NCI-H446 treated with DMSO at 0.1 percent for 48 hours (cell line): ENCODE results near the gene RBL2.
"Not testable (repeated sequence)": the region's sequence is repeated elsewhere in the genome, so short reads cannot be mapped to it uniquely, and the experiment has no call there.

ENCODE experiments used
- DNase-seq: peaks from one replicate; lab custom pipeline; 2025; lab: John Stamatoyannopoulos, UW

RBL2 gene, protein sequence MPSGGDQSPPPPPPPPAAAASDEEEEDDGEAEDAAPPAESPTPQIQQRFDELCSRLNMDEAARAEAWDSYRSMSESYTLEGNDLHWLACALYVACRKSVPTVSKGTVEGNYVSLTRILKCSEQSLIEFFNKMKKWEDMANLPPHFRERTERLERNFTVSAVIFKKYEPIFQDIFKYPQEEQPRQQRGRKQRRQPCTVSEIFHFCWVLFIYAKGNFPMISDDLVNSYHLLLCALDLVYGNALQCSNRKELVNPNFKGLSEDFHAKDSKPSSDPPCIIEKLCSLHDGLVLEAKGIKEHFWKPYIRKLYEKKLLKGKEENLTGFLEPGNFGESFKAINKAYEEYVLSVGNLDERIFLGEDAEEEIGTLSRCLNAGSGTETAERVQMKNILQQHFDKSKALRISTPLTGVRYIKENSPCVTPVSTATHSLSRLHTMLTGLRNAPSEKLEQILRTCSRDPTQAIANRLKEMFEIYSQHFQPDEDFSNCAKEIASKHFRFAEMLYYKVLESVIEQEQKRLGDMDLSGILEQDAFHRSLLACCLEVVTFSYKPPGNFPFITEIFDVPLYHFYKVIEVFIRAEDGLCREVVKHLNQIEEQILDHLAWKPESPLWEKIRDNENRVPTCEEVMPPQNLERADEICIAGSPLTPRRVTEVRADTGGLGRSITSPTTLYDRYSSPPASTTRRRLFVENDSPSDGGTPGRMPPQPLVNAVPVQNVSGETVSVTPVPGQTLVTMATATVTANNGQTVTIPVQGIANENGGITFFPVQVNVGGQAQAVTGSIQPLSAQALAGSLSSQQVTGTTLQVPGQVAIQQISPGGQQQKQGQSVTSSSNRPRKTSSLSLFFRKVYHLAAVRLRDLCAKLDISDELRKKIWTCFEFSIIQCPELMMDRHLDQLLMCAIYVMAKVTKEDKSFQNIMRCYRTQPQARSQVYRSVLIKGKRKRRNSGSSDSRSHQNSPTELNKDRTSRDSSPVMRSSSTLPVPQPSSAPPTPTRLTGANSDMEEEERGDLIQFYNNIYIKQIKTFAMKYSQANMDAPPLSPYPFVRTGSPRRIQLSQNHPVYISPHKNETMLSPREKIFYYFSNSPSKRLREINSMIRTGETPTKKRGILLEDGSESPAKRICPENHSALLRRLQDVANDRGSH

DNA sequence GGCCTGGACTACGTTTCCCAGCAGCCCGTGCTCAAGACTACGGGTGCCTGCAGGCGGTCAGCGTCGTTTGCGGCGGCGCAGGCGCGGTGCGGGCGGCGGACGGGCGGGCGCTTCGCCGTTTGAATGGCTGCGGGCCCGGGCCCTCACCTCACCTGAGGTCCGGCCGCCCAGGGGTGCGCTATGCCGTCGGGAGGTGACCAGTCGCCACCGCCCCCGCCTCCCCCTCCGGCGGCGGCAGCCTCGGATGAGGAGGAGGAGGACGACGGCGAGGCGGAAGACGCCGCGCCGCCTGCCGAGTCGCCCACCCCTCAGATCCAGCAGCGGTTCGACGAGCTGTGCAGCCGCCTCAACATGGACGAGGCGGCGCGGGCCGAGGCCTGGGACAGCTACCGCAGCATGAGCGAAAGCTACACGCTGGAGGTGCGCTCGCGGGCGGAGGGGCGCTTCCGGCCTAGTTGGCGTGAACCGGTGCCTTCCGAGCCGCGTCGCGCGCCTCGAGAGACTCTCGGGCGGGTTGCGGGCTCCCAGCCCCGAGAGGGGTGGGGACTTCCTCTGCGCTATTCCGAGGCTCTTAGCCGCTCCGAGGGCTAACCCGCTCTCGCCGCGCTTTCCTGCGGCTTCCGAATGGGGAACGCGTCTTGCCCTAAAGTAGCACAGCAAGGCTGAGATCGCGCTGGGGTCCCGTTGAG is at the start of gene RBL2:
TSS of gene RBL2 (plus strand) at position 95 of the 689 bp plus-strand sequence. CDS start at position 181, 86 bp downstream.
- peak; percentile 22 for DNase-seq

DNA sequence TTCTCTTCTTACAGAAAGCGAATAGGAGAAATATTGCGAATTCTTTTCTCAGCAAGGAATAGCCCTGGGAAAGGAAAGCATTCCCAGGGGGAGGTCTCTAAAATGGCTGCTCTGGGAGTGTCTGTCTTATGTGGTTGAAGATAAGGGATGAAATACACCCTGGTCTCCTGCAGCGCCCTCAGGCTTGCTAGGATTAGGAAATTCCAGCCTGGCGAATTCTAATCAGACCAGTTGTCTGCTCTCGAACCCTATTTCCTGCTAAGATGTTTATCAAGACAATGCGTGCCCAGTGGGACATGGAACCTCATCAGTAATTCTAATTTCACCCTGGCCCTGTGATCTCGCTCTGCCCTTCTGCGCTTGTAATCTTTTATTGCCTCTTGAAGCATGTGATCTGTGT is 49.7 kb upstream of the RBL2 start:
- DNase-seq: not testable (repeated sequence)

DNA sequence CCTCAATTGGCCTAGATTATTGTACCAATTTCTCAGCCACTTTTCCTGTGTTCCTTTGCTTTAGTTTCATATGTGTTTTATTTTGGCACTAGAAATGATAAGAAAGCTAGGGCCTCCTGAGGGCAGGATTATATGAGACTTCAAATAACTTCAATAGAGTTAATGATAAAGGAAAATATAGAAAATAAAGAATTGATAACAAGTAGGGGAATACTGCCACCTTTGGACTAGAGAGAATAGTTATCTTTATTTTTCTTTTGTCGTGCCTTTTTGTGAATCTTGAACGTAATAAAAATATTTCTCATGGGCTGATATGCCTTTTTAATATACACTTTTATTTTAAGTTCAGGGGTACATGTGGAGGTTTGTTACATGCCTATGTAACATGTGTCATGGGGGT is 29.3 kb upstream of the RBL2 start:
- DNase-seq: no peak

DNA sequence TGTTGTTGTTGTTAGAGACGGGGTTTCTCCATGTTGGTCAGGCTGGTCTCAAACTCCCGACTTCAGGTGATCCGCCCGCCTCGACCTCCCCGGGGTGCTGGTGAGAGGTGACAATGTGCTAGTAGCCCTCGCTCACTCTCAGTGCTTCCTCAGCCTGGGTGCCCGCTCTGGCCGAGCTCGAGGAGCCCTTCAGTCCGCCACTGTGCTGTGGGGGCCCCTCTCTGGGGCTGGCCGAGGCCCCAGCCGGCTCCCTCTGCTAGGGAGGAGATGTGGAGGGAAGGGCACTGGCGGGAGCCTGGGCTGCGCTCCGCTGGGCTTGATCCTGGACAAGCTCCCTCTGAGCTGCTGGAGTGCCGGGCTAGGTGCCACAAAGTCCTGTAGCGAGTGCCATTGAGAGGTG is 21.7 kb upstream of the RBL2 start:
- no peak for DNase-seq

DNA sequence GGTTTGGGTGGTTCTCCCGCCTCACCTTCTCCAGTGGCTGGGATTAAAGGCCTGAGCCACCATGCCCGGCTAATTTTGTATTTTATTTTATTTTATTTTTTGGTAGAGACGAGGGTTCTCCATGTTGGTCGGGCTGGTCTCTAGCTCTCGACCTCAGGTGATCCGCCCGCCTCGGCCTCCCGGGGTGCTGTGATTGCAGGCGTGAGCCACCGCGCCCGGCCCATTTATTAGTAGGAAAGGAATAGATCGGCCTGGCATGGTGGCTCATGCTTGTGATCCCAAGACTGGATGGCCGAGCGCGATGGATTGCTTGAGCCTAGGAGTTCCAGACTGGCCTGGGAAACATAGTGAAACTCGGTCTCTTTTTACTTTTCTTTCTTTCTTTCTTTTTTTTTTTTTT is 20.4 kb upstream of the RBL2 start:
- no peak for DNase-seq

DNA sequence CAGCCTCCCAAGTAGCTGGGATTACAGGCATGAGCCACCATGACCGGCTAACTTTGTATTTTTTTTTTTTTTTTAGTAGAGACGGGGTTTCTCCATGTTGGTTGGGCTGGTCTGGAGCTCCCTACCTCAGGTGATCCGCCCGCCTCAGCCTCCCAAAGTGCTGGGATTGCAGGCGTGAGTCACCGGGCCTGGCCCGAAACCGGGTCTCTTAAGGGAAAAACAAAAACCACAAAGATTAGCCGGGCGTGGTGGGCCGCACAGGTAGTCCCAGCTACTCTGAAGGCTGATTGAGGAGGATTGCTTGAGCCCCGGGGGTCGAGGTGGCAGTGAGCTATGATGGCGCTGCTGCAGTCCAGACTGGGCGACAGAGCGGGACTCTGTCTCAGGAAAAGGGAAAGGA is 19.9 kb upstream of the RBL2 start:
- DNase-seq: no peak

DNA sequence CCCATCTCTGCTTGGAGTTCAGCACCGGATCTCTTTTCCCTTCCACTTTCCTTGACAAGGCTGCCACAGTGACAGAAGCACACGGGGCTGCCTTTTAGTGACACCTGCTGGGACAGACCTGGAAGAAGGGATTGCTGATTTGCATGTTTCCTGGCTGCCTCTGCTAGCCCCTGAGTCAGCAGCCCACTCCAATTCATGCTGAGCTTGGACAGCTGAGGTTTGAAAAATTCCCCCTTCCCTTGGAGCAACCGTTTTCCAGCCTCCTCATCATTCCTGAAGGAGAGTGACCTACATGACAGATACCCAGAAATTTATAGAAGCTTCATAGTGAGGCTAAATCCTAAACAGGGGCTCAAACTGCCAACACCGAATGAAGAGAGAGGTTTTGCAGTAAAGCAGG is 18.8 kb upstream of the RBL2 start:
- no peak for DNase-seq

DNA sequence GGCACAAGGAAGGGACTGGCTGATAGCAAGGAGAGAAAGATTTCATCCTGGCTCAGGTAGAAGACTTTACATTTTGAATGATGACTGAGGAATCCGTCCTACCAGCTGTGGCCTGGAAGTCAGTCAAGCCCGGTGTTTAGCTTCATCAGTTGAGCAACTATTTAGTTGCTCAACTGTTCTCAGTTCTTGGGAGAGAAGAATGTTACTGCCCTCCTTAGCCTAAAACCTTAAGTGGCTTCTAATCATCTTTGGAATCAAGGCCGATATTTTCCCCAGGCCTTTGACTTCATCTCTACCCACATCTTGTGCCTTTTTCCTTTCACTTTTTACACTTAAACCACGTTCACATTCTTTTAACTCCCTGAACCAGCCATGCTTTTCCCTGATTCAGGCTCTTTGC is 17.3 kb upstream of the RBL2 start:
- DNase-seq: no peak

DNA sequence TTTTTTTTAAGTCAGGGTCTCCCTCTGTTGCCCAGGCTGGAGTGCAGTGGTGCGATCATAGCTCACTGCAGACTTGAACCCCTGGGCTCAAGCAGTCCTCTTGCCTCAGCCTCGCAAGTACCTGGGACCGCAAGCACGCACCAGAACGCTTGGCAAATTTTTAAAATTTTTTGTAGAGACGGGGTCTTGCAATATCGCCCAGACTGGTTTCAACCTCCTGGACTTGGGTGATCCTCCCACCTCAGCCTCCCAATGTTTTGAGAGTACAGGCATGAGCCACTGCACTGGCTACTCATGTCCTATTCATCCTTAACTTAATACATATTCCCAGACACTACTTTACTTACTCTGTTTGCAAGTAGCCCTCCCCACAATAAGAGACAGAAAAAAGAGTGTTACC is 16.3 kb upstream of the RBL2 start:
- no peak for DNase-seq

DNA sequence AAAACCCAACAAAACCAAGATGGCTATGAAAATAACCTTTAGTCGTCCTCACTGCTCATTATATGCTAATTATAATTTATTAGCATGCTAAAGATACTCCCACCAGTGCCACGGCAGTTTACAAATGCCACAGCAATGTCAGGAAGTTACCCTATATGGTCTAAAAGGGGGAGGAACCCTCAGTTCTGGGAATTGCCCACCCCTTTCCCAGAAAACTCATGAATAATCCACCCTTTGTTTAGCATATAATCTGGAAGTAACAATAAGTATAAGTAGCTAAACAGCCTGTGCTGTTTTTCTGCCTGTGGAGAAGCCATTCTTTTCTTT is 14.9 kb upstream of the RBL2 start:
- DNase-seq: not testable (repeated sequence)

DNA sequence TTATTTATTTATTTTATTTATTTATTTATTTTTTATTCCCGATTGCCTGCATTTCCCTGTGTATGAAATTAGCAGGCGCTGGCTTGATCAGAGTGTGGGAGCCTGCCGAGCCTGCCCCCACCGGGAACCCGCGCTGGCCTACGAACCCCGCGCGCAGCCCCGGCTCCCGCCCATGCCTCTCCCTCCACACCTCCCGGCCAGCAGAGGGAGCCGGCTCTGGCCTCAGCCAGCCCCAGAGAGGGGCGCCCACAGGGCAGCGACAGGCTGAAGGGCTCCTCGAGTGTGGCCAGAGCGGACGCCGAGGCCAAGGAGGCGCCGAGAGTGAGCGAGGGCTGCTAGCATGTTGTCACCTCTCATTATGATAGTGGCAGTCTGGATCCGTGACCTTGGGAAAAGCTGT is 13.0 kb upstream of the RBL2 start:
- DNase-seq: no peak

DNA sequence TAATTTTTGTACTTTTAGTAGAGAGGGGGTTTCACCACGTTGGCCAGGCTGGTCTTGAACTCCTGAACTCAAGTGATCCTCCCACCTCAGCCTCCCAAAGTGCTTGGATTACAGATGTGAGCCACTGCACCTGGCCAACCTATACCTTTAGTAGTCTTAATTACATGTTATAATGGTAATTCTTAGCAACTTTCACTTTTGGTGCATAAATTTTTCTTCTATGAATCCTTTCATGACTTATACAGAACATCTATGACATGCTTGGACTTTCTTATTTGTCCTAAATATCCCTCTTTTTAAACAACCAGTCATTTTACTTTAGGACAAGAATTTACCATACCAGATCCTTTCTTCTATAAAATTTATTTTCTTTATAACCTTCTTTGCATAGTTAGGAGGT is 10.3 kb upstream of the RBL2 start:
- DNase-seq: not testable (repeated sequence)

DNA sequence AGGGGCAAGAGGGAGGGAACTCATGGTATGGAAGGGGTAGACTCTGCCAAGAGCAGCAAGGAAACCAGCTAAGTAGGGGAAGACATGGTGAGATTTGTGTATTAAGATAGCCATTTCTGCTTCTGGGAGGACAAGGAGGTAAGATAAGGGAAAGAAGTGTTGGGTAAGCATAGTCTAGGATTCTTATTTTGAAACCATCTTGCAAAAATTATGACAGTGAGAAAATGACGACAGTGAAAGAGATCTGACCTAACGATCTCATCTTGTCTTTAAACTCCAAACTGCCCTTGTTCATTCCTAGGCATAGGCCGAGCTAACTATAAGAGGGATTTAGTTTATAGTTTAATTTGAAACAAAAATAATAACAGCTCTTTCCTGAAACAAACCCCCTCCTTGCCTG is 5.6 kb upstream of the RBL2 start:
- DNase-seq: no peak

DNA sequence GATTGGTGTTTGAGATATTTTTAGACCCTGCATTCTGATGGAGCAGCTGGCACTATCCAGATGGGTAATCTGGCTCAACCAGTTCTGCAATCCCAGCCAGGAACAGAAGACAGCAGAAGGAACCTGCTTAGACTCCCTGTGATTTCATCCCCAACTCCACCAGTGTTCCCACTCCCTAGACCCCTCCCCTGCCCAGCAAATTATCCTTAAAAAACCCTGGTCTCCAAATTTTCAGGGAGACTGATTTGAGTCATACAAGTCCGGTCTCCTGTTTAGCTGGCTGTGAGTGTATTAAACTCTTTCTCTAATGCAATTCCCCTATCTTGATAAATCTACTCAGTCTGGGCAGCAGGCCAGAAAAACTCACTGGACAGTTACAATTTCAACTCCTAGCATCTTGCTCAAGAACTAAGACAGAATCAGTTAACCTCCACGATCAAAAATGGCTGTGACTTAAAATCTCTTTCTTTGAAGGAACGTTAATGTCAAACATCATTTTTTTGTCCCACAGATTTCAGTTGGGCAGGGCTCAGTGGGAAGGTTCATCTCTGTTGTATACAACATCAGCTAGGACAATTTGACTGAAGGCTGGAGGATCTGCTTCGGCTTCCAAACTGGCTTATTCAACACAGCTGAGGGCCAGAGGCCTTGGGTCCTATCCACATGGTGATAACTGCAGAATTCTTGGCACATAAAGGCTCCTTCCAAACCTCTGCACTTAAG is 4.9 kb upstream of the RBL2 start:
- DNase-seq: no peak

DNA sequence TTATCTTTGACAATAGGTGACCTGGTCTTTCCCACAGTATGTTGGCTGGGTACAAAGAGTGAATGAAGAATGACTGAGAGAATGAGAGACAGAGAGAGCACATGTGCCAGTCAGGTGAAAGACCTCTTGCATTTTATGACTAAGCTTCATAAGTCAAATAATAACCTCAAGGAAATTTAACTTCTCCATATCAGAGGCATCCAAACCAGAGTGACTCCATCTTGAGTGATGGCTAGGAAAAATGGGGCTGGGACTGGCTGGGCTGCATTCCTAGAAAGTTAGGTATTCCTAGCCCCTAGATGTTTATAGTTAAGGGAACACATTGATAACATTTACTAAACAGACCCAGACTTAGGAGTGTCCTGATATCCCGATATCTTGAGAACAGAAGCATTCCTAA is 3.9 kb upstream of the RBL2 start:
- DNase-seq: no peak

DNA sequence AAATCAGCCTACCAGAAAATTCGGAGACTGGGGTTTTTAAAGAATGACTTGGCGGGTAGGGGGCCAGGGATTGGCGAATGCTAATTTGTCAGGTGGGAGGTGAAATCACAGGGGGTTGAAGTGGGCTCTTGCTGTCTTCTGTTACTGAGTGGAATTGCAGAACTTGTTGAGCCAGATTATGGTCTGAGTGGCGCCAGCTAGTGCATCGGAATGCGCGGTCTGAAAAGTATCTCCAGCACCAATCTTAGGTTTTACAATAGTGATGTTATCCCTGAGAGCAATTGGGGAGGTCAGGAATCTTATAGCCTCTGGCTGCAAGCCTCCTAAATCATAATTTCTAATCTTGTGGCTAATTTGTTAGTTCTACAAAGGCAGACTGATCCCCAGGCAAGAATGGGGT is 762 bp upstream of the RBL2 start:
- DNase-seq: no peak

DNA sequence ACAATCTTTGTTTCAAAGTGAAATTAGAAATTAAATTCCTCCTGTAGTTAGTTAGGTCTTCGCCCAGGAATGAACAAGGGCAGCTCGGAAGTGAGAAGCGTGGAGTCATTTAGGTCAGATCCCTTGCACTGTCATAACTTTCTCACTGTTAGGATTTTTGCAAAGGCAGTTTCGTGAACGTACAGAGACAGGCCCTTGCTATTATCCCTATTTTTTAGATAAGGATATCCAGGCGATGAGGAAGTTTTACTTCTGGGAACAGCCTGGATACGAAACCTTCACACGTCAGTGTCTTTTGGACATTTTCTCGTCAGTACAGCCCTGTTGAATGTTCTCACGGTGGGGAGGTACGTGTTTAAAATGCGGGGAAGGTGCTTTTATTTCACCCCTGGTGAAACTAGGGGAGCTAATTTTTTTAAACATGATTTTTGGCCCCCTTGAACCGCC is 318 bp upstream of the RBL2 start:
- DNase-seq: no peak

DNA sequence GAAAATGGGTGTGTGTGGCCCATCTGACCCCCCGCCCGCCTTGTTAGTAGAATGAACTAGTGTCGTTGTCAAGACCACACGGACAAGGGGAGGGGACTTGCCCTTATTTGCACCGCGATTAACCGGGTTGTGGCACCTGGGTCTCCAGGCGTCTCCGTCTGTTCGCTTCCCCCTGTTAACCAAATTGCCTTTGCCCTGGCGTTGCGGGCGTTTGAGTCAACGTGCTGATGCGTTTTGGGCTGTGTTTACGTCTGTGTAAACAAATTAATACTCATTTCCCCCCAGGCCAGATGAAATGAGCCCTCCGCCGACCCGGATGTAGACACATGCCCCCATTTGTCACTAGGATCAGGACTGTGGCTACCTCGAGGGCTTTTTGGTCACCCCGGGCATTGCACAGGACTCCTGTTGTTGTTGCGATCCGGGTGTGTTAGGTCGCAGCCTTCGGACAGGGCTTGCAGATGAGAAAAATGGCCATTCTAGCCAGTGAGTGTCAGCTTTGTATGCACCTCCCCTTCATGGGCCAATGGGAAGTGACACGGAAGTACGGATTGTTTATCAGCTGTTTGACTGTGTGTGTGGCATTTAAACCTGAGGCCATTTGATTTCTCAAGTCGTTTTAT is 906 bp downstream of the RBL2 start:
- DNase-seq: peak; percentile 5

DNA sequence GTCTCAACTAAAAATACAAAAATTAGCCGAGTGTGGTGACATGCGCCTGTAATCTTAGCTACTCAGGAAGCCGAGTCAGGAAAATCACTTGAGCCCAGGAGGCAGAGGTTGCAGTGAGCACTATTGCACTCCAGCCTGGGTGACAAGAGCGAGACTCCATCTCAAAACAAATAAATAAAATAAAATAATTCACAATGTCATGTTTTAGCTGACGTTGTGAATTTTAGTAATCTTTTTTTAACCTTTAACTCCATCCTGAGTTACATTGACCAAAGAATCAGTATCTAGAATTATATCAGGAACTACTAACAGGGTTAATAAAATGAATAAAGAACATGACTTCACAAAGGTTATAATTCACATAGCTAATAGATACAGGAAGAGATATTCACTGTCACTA is 5.9 kb downstream of the RBL2 start:
- DNase-seq: no peak

DNA sequence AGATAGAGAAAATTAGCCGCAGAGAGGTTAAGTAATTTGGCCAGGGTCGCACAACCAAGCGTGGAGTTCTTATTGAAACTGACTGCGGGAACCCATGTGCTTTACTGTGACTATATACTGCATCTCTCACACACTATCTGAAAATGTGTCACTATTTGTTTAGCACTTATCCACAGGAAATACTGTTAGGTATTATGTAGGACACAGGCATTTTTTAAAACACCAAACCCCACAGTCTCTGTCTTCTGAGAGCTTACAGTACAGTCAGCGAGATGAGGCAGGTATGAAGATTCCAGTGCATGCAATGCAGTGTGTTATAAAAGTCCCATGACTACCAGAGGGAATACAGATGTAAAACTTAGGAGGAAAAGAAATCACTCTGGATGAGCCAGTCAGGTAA is 11.3 kb downstream of the RBL2 start:
- DNase-seq: no peak

DNA sequence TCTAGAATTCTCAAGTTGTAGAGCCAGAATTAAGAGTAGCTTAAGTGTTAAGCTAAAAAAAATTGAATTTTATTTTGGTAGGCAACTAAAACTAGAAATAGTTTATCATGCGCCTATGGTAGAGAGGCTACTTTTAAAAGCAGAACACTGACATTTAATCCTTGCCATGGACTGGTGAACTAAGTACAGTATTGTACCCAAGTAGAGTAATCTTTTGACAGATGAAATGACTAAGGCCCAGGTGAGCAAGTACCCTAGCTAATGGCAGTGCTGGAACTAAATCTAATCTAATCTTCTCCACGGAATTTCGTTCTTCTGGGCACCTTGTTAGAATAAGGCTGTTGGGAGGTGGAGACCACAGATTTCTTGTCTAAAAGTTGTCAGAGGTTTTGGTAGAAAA is 11.8 kb downstream of the RBL2 start:
- no peak for DNase-seq
